Measurements from ENCODE around the gene TMEM131. TPM values are rescaled to one million over a fixed set of nuclear protein-coding genes. Genes with fewer than 3 reads are reported as not detected.

The TMEM131 gene
- total and polyA plus RNA-seq, 2 experiments from 2014 or later, result 9.2 to 22.7 TPM

GRCh38 chr2:97992836-97993825 is 2.6 kb downstream of the TMEM131 start:
- H3K36me3 Mint-ChIP-seq (ENCODE audit: low read depth), result peaks cover 5% of the 10 kb centered on the region; the same call in 2 of the 3 replicates
- TF ChIP-seq ZNF114 (CRISPR knock-in tag; IDR thresholded peaks at IDR 0.05) (no peak), REST (IDR thresholded peaks at IDR 0.05; ENCODE audit: unreplicated experiment) (no peak), ZNF462 (CRISPR knock-in tag; IDR thresholded peaks at IDR 0.05) (no peak), ETS1 (IDR thresholded peaks at IDR 0.05) (no peak), JUNB (IDR thresholded peaks at IDR 0.05; ENCODE audit: unreplicated experiment) (no peak), EZH2phosphoT487 (IDR thresholded peaks at IDR 0.05; ENCODE audit: unreplicated experiment) (no peak), POLR2AphosphoS5 (IDR thresholded peaks at IDR 0.05; ENCODE audit: low read depth) (no peak), NANOG (IDR thresholded peaks at IDR 0.05; ENCODE audit: borderline replicate concordance) (no peak), CTCF (conservative IDR thresholded peaks at IDR 0.05; ENCODE audit: low read depth in 2 of 2) (no peak), ZNF331 (CRISPR knock-in tag; IDR thresholded peaks at IDR 0.05; ENCODE audit: low read depth) (no peak), EZH2 (IDR thresholded peaks at IDR 0.05; ENCODE audit: low read depth, unreplicated experiment) (no peak)
- DNase-seq (ENCODE audit: low spot score) (no peak), ATAC-seq (no peak)
- Histone ChIP-seq H3K9me2 (ENCODE audit: insufficient read depth) (no peaks in the 10 kb centered on the region), H3F3A (replicated peaks; ENCODE audit: low read depth) (no peaks in the 10 kb centered on the region), H3K4me1 (ENCODE audit: insufficient read depth) (peaks cover 20% of the 10 kb centered on the region), H3K79me2 (replicated peaks; ENCODE audit: insufficient read depth) (peaks cover 70% of the 10 kb centered on the region), H2AFZ (no peak overlapping the region), H3K4me3 (peak overlapping the region; percentile 97; the same call in 1 of the 2 replicates), H3K27me3 (ENCODE audit: insufficient read depth) (no peaks in the 10 kb centered on the region), H3K4me2 (peak overlapping the region; percentile 98), H3K36me3 (ENCODE audit: insufficient read depth) (no peaks in the 10 kb centered on the region), H3K27ac (ENCODE audit: low read depth) (no peak overlapping the region), H4K20me1 (replicated peaks; ENCODE audit: insufficient read depth) (peaks cover 26% of the 10 kb centered on the region)
- peaks cover 16% of the 10 kb centered on the region for H3K4me1 Mint-ChIP-seq
- H3K4me3 Mint-ChIP-seq, result peak overlapping the region; percentile 90; the same call in 2 of the 3 replicates
- peaks cover 11% of the 10 kb centered on the region for H3K9me3 Mint-ChIP-seq
- H3K27ac Mint-ChIP-seq, result no peak overlapping the region
- H3K27me3 Mint-ChIP-seq (ENCODE audit: insufficient read depth, low read depth, poor library complexity), result peaks cover 4% of the 10 kb centered on the region
